Stimulated activated naive CD8-positive, alpha-beta T cell treated with anti-CD3 and anti-CD28 coated beads, Interleukin-15, Interleukin-2, amounts not matched to agents 100 U/mL and 50 U/mL, for 24 hours (primary cell): ENCODE results near the gene INPPL1.
"Not testable (repeated sequence)": the region's sequence is repeated elsewhere in the genome, so short reads cannot be mapped to it uniquely, and the experiment has no call there.

Source experiments
- ATAC-seq: fragments of 150-1000 bp; cut with Tn5 transposase; one replicate; pipeline ENCODE4 v1.10.0; 2021
- DNase-seq: peaks from one replicate; pipeline ENCODE4 v3.0.0; 2021

Gene INPPL1

GRCh38 chr11:72243173-72244059, 18.8 kb downstream of the INPPL1 start:
- ATAC-seq, result no peak
- no peak for DNase-seq

GRCh38 chr11:72244060-72244360, 19.4 kb downstream of the INPPL1 start, which contains the start of gene PHOX2A:
Gene PHOX2A, minus strand, starts transcription at chr11:72244176. Its CDS starts 172 bp downstream, at chr11:72244004.
- DNase-seq (no peak), ATAC-seq (no peak)

- ATAC-seq, result no peak
- no peak for DNase-seq
Observed at GRCh38 chr11:72244361-72245262, 20.0 kb downstream of the INPPL1 start.

- no peak for ATAC-seq
- DNase-seq, result no peak
Observed at GRCh38 chr11:72245263-72245816, 20.8 kb downstream of the INPPL1 start.

DNA sequence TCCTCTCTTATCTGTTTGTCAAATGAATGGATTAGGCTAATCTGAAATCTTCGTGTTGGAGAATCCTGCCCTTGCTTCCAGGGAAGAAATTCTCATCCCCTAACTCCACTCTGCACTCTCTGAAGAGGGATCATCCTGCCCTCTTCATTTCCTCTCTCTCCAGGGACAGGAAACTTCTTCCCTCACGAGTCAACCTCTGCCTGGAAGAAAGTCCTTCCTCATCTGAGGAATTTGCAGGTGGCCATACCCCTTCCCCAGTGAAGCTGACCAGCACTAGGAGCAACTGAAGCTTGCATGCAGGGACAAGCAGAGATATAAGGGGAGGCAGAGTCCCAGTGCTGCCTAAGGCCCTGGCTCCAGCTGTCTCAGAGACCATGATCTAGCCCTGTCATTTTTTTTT, 23.0 kb downstream of the INPPL1 start:
- no peak for ATAC-seq
- DNase-seq, result no peak

- DNase-seq, result no peak
- no peak for ATAC-seq
Observed at GRCh38 chr11:72249961-72250360, 25.4 kb downstream of the INPPL1 start.

- DNase-seq (no peak), ATAC-seq (no peak)
Observed at GRCh38 chr11:72250661-72251464, 26.3 kb downstream of the INPPL1 start.

DNA sequence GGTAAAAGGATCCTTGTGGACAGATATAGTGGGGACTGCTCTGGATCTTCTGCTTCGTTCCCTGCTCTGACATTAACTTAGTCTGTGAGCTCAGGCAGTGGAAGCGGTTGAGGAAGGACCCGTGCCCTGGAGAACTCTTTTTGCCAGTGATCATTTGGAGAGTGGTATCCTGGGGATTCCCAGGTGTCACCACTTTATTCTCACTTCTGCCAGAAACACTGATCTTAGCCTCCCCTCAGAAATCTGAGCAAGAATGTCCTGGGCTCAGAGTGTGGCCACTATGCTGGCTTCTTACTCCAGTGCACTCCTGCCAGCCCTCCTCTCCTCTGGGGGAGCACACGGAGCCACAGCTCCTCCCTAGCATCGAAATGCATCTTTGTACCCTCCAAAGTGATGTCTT, 27.0 kb downstream of the INPPL1 start:
- DNase-seq, result no peak
- no peak for ATAC-seq

- ATAC-seq (no peak), DNase-seq (no peak)
Observed at GRCh38 chr11:72253392-72253791, 28.8 kb downstream of the INPPL1 start.

GRCh38 chr11:72254299-72254993, 29.9 kb downstream of the INPPL1 start:
- no peak for ATAC-seq
- DNase-seq, result no peak

GRCh38 chr11:72257570-72257969, 33.0 kb downstream of the INPPL1 start:
- ATAC-seq, result no peak
- DNase-seq, result no peak

DNA sequence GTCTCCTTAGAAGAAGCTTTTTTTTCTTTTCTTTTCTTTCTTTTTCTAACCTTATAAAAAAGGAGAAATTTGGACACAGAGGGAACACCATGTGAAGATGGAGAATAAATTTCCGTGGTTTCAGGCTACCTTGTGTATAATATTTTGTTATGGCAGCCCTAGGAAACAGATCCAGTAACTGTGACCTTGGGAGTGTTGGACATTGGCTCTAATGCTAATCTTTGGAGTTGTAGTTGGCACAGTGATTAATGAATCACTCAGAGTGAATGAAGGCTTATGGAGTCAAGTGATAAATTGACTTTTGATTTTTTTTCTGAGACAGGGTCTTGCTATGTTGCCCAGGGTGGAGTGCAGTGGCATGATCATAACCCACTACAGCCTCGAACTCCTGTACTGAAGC, 34.9 kb downstream of the INPPL1 start:
- DNase-seq (no peak), ATAC-seq (no peak)

- ATAC-seq (no peak), DNase-seq (no peak)
Observed at GRCh38 chr11:72260574-72260973, 36.0 kb downstream of the INPPL1 start.

DNA sequence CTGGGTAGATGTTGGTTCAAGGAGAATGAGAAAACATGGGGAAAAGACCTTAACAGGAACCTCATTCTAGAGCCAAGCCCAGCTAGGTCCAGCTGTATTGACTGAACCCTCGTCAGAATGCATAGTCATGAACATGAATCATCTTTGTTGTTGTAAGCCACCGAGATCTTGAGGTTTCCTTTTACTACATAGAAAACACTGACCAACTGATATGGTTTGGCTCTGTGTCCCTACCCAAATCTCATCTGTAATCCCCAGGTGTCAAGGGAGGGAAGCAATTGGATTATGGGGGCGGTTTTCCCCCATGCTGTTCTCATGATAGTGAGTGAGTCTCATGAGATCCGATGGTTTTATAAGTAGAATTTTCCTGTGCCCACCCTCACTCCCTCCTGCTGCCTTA, 38.8 kb downstream of the INPPL1 start:
- no peak for ATAC-seq

GRCh38 chr11:72265951-72266350, 41.4 kb downstream of the INPPL1 start:
- DNase-seq, result no peak
- ATAC-seq, result no peak

More for the DNA sequence above, 38.8 kb downstream of the INPPL1 start:
- DNase-seq, result no peak

GRCh38 chr11:72266960-72267359, 42.4 kb downstream of the INPPL1 start:
- not testable (repeated sequence) for DNase-seq, ATAC-seq

DNA sequence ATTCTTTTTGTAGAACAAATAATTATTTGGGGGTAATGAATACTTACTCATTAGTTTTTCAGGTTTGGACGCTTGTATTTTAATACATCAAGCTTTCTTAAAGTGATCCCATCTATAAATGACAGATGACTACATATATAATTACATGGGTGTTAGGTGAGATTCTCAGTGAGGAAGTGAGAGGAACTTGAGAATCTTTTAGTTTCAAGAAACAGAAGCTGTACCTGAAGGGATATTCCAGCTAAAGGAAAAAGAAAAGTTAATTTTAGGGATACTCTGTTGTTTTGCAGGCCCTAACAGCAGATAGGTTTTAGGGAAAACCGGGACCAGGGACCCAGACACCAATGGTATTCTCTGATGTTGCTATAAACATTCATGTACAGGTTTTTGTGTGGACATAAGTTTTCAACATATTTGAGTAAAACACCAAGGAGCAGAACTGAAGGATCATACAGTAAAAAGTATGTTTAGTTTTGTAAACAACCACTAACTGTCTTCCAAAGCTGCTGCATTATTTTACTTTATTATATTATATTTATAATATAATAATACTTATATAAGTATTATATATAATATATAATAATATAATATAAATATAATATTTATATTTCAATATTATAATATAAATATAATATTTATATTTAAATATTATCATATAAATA, 43.5 kb downstream of the INPPL1 start:
- ATAC-seq (no peak), DNase-seq (no peak)

DNA sequence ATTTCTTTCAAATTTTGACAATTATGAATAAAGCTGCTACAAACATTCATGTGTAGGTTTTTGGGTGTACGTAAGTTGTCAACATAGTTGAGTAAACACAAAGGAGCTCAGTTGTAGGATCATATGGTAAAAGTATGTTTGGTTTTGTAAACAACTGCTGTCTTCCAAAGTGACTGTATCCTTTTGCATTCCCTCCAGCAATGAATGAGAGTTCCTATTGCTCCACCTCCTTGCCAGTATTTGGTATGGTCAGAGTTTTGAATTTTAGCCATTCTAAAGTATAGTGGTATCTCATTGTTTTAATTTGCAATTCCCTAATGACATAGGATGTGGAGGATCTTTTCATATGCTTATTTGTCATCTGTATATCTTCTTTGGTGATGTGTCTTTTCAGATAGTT, 47.4 kb downstream of the INPPL1 start:
- DNase-seq, result no peak
- no peak for ATAC-seq

GRCh38 chr11:72274435-72274834, 49.9 kb downstream of the INPPL1 start:
- DNase-seq, result no peak

GRCh38 chr11:72278905-72279304, 54.3 kb downstream of the INPPL1 start:
- ATAC-seq (no peak), DNase-seq (no peak)

More at GRCh38 chr11:72274435-72274834, 49.9 kb downstream of the INPPL1 start:
- ATAC-seq, result no peak

GRCh38 chr11:72280037-72280436, 55.5 kb downstream of the INPPL1 start:
- no peak for DNase-seq
- no peak for ATAC-seq
